ENCODE results near the gene TADA2B.

- no peak for TF ChIP-seq POLR2A (IDR thresholded peaks at IDR 0.05; ENCODE audit: low read length)
- no peak for TF ChIP-seq GATA1 (IDR thresholded peaks at IDR 0.05; ENCODE audit: low read depth, low read length)
These were observed 34.9 kb downstream of the TADA2B start for GRCh38 chr4:7078025-7078424.

All from erythroblast (primary cell).